HEK293T (cell line): ENCODE measurements around the gene LIPK.

Source experiments
- LEF1 ChIP-seq: fragments of 450-650 bp; IDR thresholded peaks from 2 replicates; pipeline ENCODE4 v1.6.1; 2017; ENCODE audit warnings: mild to moderate bottlenecking, borderline replicate concordance
- NFRKB ChIP-seq: fragments of 450-650 bp; IDR thresholded peaks from 2 replicates; pipeline ENCODE4 v1.6.1; 2016; ENCODE audit warnings: mild to moderate bottlenecking, moderate library complexity
- SP1 ChIP-seq: fragments of 450-650 bp; IDR thresholded peaks from 2 replicates; pipeline ENCODE4 v1.6.1; 2017
- SUZ12 ChIP-seq: fragments of 450-650 bp; IDR thresholded peaks from 2 replicates; pipeline ENCODE4 v1.6.1; 2016; ENCODE audit warnings: mild to moderate bottlenecking

DNA sequence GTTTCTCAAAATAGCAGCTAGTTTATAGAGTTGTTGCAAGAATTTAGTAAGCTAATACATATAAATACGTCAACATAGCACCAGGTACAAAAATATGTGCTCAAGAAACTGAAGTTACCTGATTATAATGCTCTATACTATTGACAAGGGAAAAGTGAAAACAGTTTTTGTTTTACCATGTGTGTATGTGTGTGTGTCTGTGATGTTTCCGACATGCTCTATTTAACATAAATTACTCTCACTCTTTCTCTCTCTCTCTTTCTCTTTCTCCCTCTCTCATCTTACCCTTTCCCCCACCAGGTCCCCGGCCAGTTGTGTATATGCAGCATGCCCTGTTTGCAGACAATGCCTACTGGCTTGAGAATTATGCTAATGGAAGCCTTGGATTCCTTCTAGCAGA, 58.1 kb downstream of the LIPK start:
- no peak for TF ChIP-seq NFRKB
- no peak for TF ChIP-seq LEF1
- no peak for TF ChIP-seq SP1
- no peak for TF ChIP-seq SUZ12
